Muscle of back (tissue), 11 donors: ENCODE data around the gene LARP1B. TPM values are rescaled to one million over a fixed set of nuclear protein-coding genes. Genes with fewer than 3 reads are reported as not detected.
"Not testable (repeated sequence)": the region's sequence is repeated elsewhere in the genome, so short reads cannot be mapped to it uniquely, and the experiment has no call there.

Source experiments
- DNase-seq, 3 donors: peaks; one replicate each; pipeline versions ENCODE4 v3.0.0 to v3.0.0-alpha.2; 2013
- polyA plus RNA-seq, 10 donors: library from polyadenylated mRNA; unstranded; fragments of 120-200 nt; gene quantifications; one replicate each; pipeline ENCODE4 v1.2.1, GENCODE V29; 2013; ENCODE audit not compliant: insufficient read length in 10 of 10

Gene LARP1B
- polyA plus RNA-seq, 10 donors = 17.7 to 31.3 (median 22.2) TPM

DNA sequence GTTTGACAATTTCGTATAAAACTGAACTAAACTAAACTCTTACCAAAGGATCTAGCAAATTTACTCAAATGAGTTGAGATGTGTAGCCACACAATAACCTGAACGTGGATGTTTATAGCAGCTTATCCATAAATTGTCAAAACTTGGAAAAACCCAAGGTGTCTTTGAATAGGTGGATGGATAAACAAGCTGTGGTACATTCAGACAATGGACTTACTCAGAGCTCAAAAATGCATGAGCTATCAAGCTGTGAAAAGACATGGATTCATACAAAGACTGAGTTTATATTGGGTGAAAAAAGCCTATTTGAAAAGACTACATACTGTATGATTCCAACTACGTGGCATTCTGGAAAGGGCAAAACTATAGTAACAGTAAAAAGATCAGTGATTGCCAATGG lies 69.5 kb downstream of the LARP1B start:
- DNase-seq = no peak

DNA sequence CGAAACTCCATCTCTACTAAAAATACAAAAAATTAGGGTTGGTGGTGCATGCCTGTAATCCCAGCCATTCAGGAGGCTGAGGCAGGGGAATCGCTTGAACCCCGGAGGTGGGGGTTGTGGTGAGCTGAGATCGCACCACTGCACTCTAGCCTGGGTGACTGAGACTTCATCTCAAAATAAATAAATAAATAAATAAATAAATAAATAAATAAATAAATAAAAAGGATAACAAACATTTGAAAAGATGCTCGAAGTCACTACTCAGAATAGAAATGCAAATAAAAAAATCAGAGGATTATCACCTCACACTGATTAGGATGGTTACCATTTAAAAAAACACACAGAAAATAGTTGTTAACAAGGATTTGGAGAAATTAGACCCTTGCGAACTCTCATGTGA lies 73.8 kb downstream of the LARP1B start:
- no peak for DNase-seq

GRCh38 chr4:128135391-128135790 lies 74.3 kb downstream of the LARP1B start:
- DNase-seq = no peak

GRCh38 chr4:128141866-128142265 lies 80.8 kb downstream of the LARP1B start:
- DNase-seq = no peak

DNA sequence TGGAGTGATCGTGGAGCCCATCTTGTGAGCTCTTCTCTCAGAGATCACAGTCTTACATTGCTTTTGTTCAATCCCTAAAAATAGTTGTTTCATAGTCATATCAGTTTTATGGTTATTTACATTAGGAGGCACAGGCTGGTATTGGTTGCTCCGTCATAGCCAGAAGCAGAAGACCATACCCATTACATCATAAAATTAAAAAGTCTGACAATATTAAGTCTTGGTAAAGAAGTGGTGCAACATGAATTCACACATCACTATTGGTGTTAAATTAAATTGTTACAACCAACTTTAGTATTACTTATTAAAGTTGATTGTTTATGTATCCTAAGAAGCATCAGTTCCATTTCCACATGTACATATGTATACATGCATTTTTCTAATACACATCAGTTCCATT lies 84.6 kb downstream of the LARP1B start:
- no peak for DNase-seq

GRCh38 chr4:128153800-128154199 lies 92.7 kb downstream of the LARP1B start:
- DNase-seq = no peak

- no peak for DNase-seq
These were observed 94.2 kb downstream of the LARP1B start for GRCh38 chr4:128155231-128155855.

DNA sequence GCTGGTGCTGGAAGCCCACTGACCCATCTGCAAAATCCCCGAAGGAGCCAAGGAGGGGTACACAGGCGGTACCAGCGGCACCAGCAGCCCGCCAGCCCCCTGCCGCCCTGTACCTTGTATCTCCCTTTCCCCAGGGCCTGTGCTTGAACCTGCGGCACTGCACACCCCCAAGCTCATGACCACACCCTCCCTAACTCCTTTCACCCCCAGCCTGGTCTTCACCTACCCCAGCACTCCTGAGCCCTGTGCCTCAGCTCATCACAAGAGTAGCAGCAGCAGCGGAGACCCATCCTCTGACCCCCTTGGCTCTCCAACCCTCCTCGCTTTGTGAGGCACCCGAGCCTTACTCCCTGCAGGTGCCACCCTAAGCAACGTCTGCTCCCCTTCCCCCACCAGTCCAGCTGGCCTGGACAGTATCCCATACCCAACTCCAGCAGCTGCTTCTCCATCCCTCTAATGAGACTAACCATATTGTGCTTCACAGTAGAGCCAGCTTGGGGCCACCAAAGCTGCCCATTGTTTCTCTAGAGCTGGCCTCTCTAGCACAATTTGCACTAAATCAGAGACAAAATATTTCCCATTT lies 94.9 kb downstream of the LARP1B start:
- DNase-seq = no peak

GRCh38 chr4:128156472-128156871 lies 95.4 kb downstream of the LARP1B start:
- DNase-seq = not testable (repeated sequence)

GRCh38 chr4:128158894-128159293 lies 97.8 kb downstream of the LARP1B start:
- DNase-seq = no peak

DNA sequence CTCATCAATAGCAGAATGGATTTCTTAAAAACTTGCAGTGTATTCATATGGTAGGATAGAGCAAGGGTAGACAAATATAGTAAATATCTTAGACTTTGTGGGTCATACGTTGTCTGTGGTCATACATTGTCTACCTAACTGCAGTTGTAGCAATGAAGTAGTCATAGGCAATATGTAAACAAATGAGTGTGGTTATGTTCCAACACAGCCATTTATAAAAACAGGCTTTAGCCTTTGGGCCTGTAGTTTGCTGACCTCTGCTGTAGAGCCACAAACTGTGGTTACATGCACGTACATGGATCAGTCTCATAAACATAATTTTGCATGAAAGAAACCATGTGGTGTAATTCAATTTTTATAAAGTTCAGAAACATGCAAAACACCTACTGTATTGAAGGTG lies 98.9 kb downstream of the LARP1B start:
- DNase-seq = no peak

DNA sequence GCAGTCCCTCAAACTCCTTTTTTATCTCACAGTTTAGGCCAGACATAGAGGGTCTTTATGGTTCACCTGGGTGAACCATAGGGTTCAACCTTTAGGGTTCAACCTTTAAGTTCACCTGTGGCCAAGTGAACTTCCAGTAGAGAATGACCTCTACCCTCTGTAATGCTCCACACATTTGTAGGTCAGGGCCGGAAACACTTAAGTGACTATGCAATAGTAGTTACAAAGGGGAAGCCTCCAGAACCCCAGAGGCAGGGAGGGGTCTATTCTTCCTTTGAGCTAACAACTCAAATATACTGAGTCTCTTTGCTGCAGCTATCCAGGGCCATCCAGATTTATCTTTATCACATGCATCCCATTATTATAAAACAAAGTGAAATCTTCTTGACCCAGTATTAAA lies 100.0 kb downstream of the LARP1B start:
- DNase-seq = no peak

DNA sequence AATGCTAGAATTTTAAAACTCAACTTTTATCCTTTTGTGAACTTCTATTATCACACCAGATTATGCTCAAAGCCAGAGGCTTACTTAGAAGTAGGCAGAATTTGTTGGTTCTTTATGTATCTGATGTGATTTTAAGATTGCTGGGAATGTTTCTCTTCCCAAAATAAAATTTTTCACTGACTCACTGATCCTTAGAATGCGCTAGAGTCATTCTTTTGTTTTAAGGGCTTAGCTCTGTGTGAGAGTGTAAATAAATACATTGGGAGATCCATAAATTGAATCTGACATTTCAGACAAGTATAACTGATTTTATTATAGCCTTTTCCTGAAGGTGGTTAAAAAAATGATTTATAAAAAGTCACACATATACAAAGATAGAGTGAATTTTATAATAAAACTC lies 101.3 kb downstream of the LARP1B start:
- no peak for DNase-seq

DNA sequence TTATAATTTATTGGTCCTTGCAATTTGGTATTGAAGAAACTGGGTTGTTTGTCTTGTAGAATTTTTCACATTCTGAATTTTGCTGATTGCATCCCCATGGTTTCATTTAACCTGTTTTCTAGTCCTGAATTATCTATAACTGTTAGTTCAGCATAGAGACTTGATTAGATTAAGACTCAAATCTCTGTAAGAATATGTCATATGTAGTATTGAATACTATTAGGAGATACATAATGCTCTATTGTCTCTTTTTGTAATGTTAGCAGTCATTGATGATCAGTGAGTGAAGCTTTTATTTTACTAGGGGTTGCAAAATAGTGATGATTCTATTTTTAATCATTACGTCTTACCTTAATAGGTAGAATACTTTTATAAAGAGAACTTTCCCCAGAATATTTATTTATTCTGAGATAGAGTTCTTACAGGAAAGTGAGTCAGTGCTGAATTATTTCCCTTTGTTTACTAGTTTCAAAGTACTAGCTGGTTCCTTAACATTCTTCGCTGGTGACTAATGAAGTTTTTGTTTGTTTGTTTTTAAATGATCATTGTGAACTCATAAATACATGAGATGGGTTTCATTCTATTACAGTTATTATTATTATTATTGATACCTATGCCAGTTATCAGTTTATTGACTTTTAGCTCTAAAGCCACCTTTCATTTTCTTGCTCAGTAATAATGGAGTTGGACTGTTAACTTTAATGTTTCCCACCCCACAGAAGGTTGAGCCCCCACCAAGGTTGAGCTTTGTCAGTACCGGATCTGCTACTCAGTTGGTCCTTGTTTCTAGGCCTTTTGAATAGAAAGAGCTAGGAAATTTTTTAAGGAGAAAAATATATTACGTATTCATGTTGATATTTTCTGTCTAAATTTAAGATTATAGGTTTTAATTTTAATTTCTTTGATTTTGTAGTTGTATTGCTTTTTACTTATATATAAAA lies 102.3 kb downstream of the LARP1B start:
- DNase-seq = no peak

GRCh38 chr4:128166982-128167381 lies 105.9 kb downstream of the LARP1B start:
- no peak for DNase-seq

- no peak for DNase-seq
These were observed 107.6 kb downstream of the LARP1B start for GRCh38 chr4:128168701-128169100.

DNA sequence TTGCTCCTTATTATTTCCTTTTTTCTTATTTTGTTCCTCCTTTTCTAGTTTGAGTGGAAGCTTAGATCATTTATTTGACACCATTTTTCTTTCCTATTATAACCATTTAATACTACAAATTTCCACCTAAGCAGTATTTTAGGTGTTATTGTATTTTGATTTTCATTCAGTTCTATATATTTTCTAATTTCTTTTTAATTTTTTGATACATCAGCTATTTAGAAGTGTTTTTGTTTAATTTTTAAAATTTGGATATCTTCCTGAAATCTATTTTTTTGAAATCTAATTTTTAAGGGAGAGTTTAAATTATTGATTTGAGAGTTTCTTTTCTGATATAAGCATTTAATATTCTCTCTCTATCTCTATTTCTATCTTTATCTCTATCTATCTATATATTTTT lies 108.1 kb downstream of the LARP1B start:
- no peak for DNase-seq

- DNase-seq = no peak
These were observed 115.5 kb downstream of the LARP1B start for GRCh38 chr4:128176643-128177042.

DNA sequence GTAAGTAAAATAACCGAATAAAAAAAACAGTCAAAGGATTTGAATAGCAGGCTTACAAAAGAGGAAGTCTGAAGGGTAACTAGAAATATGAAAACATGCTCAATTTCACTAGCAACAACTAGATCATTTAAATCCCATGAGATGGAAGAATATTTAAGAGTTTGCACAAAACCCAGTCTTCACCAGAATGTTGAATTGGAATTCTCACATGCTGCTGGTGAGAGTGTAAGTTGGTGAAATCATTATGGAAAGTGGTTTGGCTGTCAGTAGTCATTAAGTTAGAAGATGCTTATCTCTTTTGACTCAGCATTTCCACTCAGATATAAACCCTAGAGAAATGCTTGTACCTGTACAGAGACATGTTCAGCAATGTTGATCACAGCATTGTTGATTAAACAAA lies 116.4 kb downstream of the LARP1B start:
- no peak for DNase-seq

GRCh38 chr4:128186623-128187022 lies 125.5 kb downstream of the LARP1B start:
- DNase-seq = no peak

DNA sequence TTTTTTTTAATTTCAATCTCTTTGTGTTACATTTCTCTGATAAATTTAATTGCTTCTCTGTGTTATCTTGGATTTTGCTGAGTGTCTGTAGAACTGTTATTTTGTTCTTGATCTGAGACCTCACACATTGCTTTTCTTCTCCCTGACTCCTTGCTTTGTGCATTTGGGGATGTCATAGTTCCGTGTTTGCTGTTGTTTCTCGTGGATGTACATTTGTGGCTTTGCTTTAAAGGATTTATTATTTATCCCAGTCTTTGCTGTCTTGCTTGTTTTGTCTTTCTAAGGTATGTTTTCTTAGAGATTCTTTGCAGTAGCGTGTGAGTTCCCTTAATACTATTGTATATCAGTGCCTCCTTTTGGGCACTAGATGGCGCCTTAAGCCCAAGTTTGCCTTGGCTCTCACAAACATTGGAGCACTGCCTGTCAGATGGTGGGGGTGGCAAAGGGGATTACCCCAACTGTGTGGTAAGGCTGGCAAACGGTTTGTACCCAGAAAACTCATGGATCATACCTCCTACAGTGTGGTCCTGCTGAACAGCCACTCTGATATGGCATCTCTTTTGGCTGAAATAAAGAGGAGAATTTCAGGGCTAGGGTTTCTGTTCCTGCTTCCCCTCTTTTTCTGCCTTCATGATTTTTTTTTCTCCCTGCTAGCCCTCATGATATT lies 130.1 kb downstream of the LARP1B start:
- peak; percentile 57 to 77 (median 70) for DNase-seq
